Midbrain (tissue), 1 donor: ENCODE data around the gene CLPTM1L.
"Not testable (repeated sequence)": the region's sequence is repeated elsewhere in the genome, so short reads cannot be mapped to it uniquely, and the experiment has no call there.

Experiments used
- DNase-seq: peaks from one replicate; lab custom pipeline; 2025; lab: John Stamatoyannopoulos, UW

CLPTM1L gene

GRCh38 chr5:1312993-1313833, 31.7 kb downstream of the CLPTM1L start:
- DNase-seq = no peak

- DNase-seq = no peak
Observed at GRCh38 chr5:1312206-1312605, 32.7 kb downstream of the CLPTM1L start.

GRCh38 chr5:1311439-1312055, 33.4 kb downstream of the CLPTM1L start:
- DNase-seq = no peak

- no peak for DNase-seq
Observed at GRCh38 chr5:1310118-1310517, 34.8 kb downstream of the CLPTM1L start.

GRCh38 chr5:1304033-1304432, 40.9 kb downstream of the CLPTM1L start:
- DNase-seq = no peak

GRCh38 chr5:1302258-1302657, 42.6 kb downstream of the CLPTM1L start:
- DNase-seq = no peak

- no peak for DNase-seq
Observed at GRCh38 chr5:1300581-1301083, 44.3 kb downstream of the CLPTM1L start.

GRCh38 chr5:1299961-1300360, 44.9 kb downstream of the CLPTM1L start:
- DNase-seq = no peak

GRCh38 chr5:1299511-1299850, 45.4 kb downstream of the CLPTM1L start:
- no peak for DNase-seq

GRCh38 chr5:1298723-1299510, 46.0 kb downstream of the CLPTM1L start:
- DNase-seq = no peak

GRCh38 chr5:1298067-1298551, 46.8 kb downstream of the CLPTM1L start:
- DNase-seq = no peak

GRCh38 chr5:1297243-1297642, 47.7 kb downstream of the CLPTM1L start:
- no peak for DNase-seq

GRCh38 chr5:1295650-1296037, 49.3 kb downstream of the CLPTM1L start:
- no peak for DNase-seq

- DNase-seq = no peak
Observed at GRCh38 chr5:1294835-1295649, 49.9 kb downstream of the CLPTM1L start, which contains the start of gene TERT. Gene TERT, minus strand, starts transcription at chr5:1295068. Its CDS starts 79 bp downstream, at chr5:1294989.

GRCh38 chr5:1294206-1294834, 50.6 kb downstream of the CLPTM1L start:
- no peak for DNase-seq

- DNase-seq = no peak
Observed at GRCh38 chr5:1293416-1294205, 51.3 kb downstream of the CLPTM1L start.

- no peak for DNase-seq
Observed at GRCh38 chr5:1292846-1293415, 52.0 kb downstream of the CLPTM1L start.

- no peak for DNase-seq
Observed at GRCh38 chr5:1292139-1292538, 52.8 kb downstream of the CLPTM1L start.

- no peak for DNase-seq
Observed at GRCh38 chr5:1291611-1292080, 53.3 kb downstream of the CLPTM1L start.

GRCh38 chr5:1290956-1291355, 53.9 kb downstream of the CLPTM1L start:
- not testable (repeated sequence) for DNase-seq
